ENCODE measurements around the gene HEATR5B.
A peak's percentile ranks its signal among the peaks of the same experiment; 100 is the strongest.

HEATR5B gene

DNA sequence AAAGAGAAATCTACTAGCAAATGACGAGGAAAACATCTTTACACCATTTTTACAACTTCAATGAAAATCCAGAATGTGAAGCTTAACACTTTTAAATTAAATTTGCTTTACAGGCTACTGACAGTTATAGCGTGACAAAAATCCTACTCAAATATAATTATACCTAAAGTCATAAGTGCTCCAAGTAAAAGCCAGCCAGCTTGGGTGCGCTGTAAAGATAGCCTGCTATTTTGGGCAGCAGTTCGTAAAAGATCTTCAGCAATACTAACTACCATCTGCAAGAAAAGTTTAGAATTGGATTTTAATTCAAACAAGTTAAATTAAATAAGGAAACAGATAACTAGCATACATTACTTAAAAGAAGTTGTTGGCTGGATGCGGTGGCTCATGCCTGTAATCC lies 22.4 kb downstream of the HEATR5B start:
- Histone ChIP-seq H3K4me3 (ENCODE audit: low read depth in 1 of 2, low read length in 2 of 2) (no peak overlapping the region), H3K27me3 (ENCODE audit: low read depth, low read length) (no peaks in the 10 kb centered on the region), H3K4me1 (ENCODE audit: control insufficient read depth in 1 of 2, insufficient read depth in 2 of 2, low read length in 2 of 2) (no peaks in the 10 kb centered on the region), H3K9me3 (ENCODE audit: control insufficient read depth in 1 of 2, low read length in 2 of 2) (peaks cover 0 to 2% of the 10 kb centered on the region in 2 donors), H3K36me3 (ENCODE audit: control insufficient read depth in 1 of 2, insufficient read depth in 2 of 2, low read length in 2 of 2) (peaks cover 56 to 64% of the 10 kb centered on the region in 2 donors), H3K27ac (ENCODE audit: low read length) (no peak overlapping the region)

GRCh38 chr2:37061013-37061711 lies 23.0 kb downstream of the HEATR5B start:
- H3K9me3 ChIP-seq (ENCODE audit: control insufficient read depth in 1 of 2, low read length in 2 of 2), result peaks cover 0 to 2% of the 10 kb centered on the region in 2 donors
- H3K36me3 ChIP-seq (ENCODE audit: control insufficient read depth in 1 of 2, insufficient read depth in 2 of 2, low read length in 2 of 2), result peaks cover 56 to 70% of the 10 kb centered on the region in 2 donors
- no peak overlapping the region for H3K27ac ChIP-seq (ENCODE audit: low read length)
- H3K27me3 ChIP-seq (ENCODE audit: low read depth, low read length), result no peaks in the 10 kb centered on the region
- H3K4me1 ChIP-seq (ENCODE audit: control insufficient read depth in 1 of 2, insufficient read depth in 2 of 2, low read length in 2 of 2), result no peaks in the 10 kb centered on the region
- no peak overlapping the region for H3K4me3 ChIP-seq (ENCODE audit: low read depth in 1 of 2, low read length in 2 of 2)

GRCh38 chr2:37060446-37060845 lies 23.7 kb downstream of the HEATR5B start:
- no peak overlapping the region for H3K4me3 ChIP-seq (ENCODE audit: low read depth in 1 of 2, low read length in 2 of 2)
- H3K4me1 ChIP-seq (ENCODE audit: control insufficient read depth in 1 of 2, insufficient read depth in 2 of 2, low read length in 2 of 2), result no peaks in the 10 kb centered on the region
- peaks cover 0 to 2% of the 10 kb centered on the region in 2 donors for H3K9me3 ChIP-seq (ENCODE audit: control insufficient read depth in 1 of 2, low read length in 2 of 2)
- H3K27me3 ChIP-seq (ENCODE audit: low read depth, low read length), result no peaks in the 10 kb centered on the region
- H3K27ac ChIP-seq (ENCODE audit: low read length), result no peak overlapping the region
- peaks cover 53 to 71% of the 10 kb centered on the region in 2 donors for H3K36me3 ChIP-seq (ENCODE audit: control insufficient read depth in 1 of 2, insufficient read depth in 2 of 2, low read length in 2 of 2)

- Histone ChIP-seq H3K27ac (ENCODE audit: low read length) (no peak overlapping the region), H3K9me3 (ENCODE audit: control insufficient read depth in 1 of 2, low read length in 2 of 2) (peaks cover 0 to 2% of the 10 kb centered on the region in 2 donors), H3K4me1 (ENCODE audit: control insufficient read depth in 1 of 2, insufficient read depth in 2 of 2, low read length in 2 of 2) (no peaks in the 10 kb centered on the region), H3K36me3 (ENCODE audit: control insufficient read depth in 1 of 2, insufficient read depth in 2 of 2, low read length in 2 of 2) (peaks cover 55 to 69% of the 10 kb centered on the region in 2 donors), H3K4me3 (ENCODE audit: low read depth in 1 of 2, low read length in 2 of 2) (no peak overlapping the region), H3K27me3 (ENCODE audit: low read depth, low read length) (no peaks in the 10 kb centered on the region)
These were observed 24.3 kb downstream of the HEATR5B start for GRCh38 chr2:37059841-37060240.

DNA sequence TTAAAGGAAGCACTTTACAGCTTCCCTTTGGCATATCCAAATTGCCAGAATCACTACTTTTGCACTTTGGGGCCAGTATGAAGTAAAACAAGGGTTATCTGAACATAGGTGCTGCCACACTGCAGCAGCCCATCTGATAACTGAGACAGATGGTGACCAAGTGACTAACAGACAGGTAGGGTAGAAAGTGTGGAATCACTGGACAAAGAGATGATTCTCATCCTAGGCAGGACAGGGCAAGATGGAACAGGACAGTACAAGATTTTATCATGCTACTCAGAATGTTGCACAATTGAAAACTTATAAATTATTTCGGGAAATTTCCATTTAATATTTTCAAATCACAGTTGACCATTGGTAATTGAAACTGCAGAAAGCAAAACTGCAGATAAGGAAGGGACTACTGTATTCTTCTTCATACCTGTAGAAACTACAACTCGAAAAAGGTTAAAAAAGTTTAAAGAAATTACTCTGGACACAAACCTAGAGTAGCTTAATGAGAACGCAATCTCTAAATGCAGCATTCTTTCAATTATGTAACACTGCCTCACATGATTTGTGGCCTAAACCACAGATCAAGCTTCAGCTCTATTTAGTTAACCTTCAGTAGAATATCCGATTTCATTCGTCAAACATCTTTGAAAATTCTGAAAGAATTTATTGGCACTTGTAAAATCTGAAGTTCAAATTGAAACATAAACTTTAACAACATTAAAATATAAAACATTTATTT lies 31.4 kb downstream of the HEATR5B start:
- no peaks in the 10 kb centered on the region for H3K9me3 ChIP-seq (ENCODE audit: control insufficient read depth in 1 of 2, low read length in 2 of 2)

DNA sequence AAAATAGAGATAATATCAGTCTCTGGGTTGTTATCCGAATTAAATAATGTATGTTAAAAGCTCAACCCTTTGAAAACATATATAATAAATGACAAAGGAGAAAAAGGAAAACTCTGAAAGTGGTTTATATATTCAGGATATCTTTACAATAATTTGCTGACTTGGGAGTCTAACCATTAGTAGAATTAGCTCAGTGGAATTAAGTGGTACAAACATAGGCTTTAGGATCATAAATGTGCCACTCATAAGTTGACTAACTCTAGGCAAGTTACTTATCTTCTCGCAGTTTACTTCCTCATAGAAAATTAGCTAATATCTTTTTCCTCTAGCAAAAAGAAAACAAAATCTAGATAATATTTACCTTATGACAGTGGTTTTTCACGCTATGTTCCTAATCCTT lies 44.6 kb downstream of the HEATR5B start:
- no peaks in the 10 kb centered on the region for H3K4me1 ChIP-seq (ENCODE audit: control insufficient read depth in 1 of 2, insufficient read depth in 2 of 2, low read length in 2 of 2)
- H3K27ac ChIP-seq (ENCODE audit: low read length), result no peak overlapping the region
- no peak overlapping the region for H3K4me3 ChIP-seq (ENCODE audit: low read depth in 1 of 2, low read length in 2 of 2)
- no peaks in the 10 kb centered on the region for H3K9me3 ChIP-seq (ENCODE audit: control insufficient read depth in 1 of 2, low read length in 2 of 2)
- no peaks in the 10 kb centered on the region for H3K27me3 ChIP-seq (ENCODE audit: low read depth, low read length)
- peaks cover 20 to 37% of the 10 kb centered on the region in 2 donors for H3K36me3 ChIP-seq (ENCODE audit: control insufficient read depth in 1 of 2, insufficient read depth in 2 of 2, low read length in 2 of 2)

More for the DNA sequence above, 31.4 kb downstream of the HEATR5B start:
- Histone ChIP-seq H3K4me3 (ENCODE audit: low read depth in 1 of 2, low read length in 2 of 2) (no peak overlapping the region), H3K4me1 (ENCODE audit: control insufficient read depth in 1 of 2, insufficient read depth in 2 of 2, low read length in 2 of 2) (no peaks in the 10 kb centered on the region), H3K27ac (ENCODE audit: low read length) (no peak overlapping the region), H3K36me3 (ENCODE audit: control insufficient read depth in 1 of 2, insufficient read depth in 2 of 2, low read length in 2 of 2) (peaks cover 33 to 56% of the 10 kb centered on the region in 2 donors), H3K27me3 (ENCODE audit: low read depth, low read length) (no peaks in the 10 kb centered on the region)

GRCh38 chr2:37037771-37038170 lies 46.4 kb downstream of the HEATR5B start:
- H3K4me1 ChIP-seq (ENCODE audit: control insufficient read depth in 1 of 2, insufficient read depth in 2 of 2, low read length in 2 of 2), result no peaks in the 10 kb centered on the region
- H3K9me3 ChIP-seq (ENCODE audit: control insufficient read depth in 1 of 2, low read length in 2 of 2), result no peaks in the 10 kb centered on the region
- no peak overlapping the region for H3K27ac ChIP-seq (ENCODE audit: low read length)
- H3K27me3 ChIP-seq (ENCODE audit: low read depth, low read length), result no peaks in the 10 kb centered on the region
- H3K36me3 ChIP-seq (ENCODE audit: control insufficient read depth in 1 of 2, insufficient read depth in 2 of 2, low read length in 2 of 2), result peaks cover 20 to 44% of the 10 kb centered on the region in 2 donors
- H3K4me3 ChIP-seq (ENCODE audit: low read depth in 1 of 2, low read length in 2 of 2), result no peak overlapping the region

- peaks cover 23 to 40% of the 10 kb centered on the region in 2 donors for H3K36me3 ChIP-seq (ENCODE audit: control insufficient read depth in 1 of 2, insufficient read depth in 2 of 2, low read length in 2 of 2)
These were observed 54.4 kb downstream of the HEATR5B start for GRCh38 chr2:37029758-37030157.

DNA sequence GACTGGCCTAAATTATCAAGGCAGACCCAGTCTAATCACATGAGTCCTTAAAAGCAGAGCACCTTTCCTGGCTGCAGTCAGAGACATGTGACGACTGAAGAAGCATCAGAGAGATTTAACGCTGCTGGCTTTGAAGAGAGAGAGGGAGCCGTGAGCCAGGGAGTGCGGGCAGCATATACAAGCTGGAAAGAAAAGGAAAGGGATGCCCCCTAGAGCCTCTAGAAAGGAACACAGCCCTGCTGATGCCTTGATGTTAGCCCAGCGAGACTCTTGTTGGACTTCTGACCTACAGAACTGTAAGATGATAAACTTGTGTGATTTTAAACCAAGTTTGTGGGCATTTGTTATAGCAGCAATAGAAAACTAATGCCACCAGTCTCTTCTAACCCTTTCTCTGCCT lies 58.1 kb downstream of the HEATR5B start:
- Histone ChIP-seq H3K4me1 (ENCODE audit: control insufficient read depth in 1 of 2, insufficient read depth in 2 of 2, low read length in 2 of 2) (peaks cover 0 to 6% of the 10 kb centered on the region in 2 donors), H3K27ac (ENCODE audit: low read length) (no peak overlapping the region), H3K9me3 (ENCODE audit: control insufficient read depth in 1 of 2, low read length in 2 of 2) (no peaks in the 10 kb centered on the region), H3K36me3 (ENCODE audit: control insufficient read depth in 1 of 2, insufficient read depth in 2 of 2, low read length in 2 of 2) (peaks cover 23 to 31% of the 10 kb centered on the region in 2 donors), H3K27me3 (ENCODE audit: low read depth, low read length) (no peaks in the 10 kb centered on the region), H3K4me3 (ENCODE audit: low read depth in 1 of 2, low read length in 2 of 2) (no peak overlapping the region)

More at GRCh38 chr2:37029758-37030157, 54.4 kb downstream of the HEATR5B start:
- Histone ChIP-seq H3K27me3 (ENCODE audit: low read depth, low read length) (no peaks in the 10 kb centered on the region), H3K4me3 (ENCODE audit: low read depth in 1 of 2, low read length in 2 of 2) (no peak overlapping the region), H3K27ac (ENCODE audit: low read length) (no peak overlapping the region), H3K4me1 (ENCODE audit: control insufficient read depth in 1 of 2, insufficient read depth in 2 of 2, low read length in 2 of 2) (no peaks in the 10 kb centered on the region), H3K9me3 (ENCODE audit: control insufficient read depth in 1 of 2, low read length in 2 of 2) (no peaks in the 10 kb centered on the region)

DNA sequence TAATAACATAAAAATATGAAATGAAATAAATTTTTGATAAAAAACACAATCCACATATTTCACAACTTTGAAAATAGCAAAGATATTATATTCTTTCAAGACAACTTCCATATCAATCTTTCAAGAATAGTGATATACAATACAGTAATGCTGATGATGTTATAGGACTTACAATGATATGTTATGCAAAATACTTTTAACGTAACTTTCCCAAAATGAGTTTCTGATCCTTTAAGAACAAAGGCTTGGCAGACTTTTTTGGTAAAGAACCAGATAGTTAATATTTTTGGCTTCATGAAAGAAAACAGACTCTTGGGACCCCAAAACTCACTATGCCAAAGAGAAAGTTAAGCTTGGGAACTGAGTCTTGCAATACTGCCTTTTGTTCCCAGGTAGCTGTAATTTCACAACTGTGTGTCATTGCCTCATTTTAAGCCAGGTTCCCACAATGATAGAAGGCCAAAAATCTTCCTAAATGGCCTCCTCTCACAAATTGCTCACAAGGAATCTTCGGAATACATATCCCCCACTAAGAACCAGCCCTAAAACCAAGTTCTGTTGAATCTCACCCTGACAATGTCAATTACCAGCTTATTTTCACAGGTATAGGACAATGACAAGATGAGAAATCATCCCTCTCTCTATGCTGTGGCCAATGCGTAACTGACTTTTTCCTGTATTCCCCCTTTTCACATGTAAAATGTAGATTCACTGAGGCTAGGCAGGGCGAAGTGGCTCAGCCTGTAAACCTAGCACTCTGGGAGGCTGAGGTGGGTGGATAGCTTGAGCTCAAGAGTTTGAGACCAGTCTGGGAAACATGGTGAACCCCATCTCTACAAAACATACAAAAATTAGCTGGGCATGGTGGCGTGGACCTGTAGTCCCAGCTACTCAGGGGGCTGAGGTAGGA lies 63.0 kb downstream of the HEATR5B start:
- Histone ChIP-seq H3K27me3 (ENCODE audit: low read depth, low read length) (no peaks in the 10 kb centered on the region), H3K4me1 (ENCODE audit: control insufficient read depth in 1 of 2, insufficient read depth in 2 of 2, low read length in 2 of 2) (peaks cover 0 to 12% of the 10 kb centered on the region in 2 donors), H3K4me3 (ENCODE audit: low read depth in 1 of 2, low read length in 2 of 2) (no peak overlapping the region), H3K36me3 (ENCODE audit: control insufficient read depth in 1 of 2, insufficient read depth in 2 of 2, low read length in 2 of 2) (peaks cover 14 to 27% of the 10 kb centered on the region in 2 donors), H3K27ac (ENCODE audit: low read length) (peak overlapping the region; percentile 12), H3K9me3 (ENCODE audit: control insufficient read depth in 1 of 2, low read length in 2 of 2) (no peaks in the 10 kb centered on the region)

Data from muscle layer of duodenum (tissue), 2 donors.